HepG2 (cell line): ENCODE results near the gene HDAC4. TPM values are rescaled to one million over a fixed set of nuclear protein-coding genes. Genes with fewer than 3 reads are reported as not detected.

Experiments used
- ATAC-seq: fragments of 200-7000 bp; cut with Tn5 transposase; 3 replicates; pipeline ENCODE4 v1.9.1; 2020; ENCODE audit warnings: mild to moderate bottlenecking, moderate library complexity
- BruUV-seq: library from RNA; stranded (reverse); fragments of 400-500 nt; replicated peaks from 2 replicates; lab custom pipeline; 2021; lab: Mats Ljungman, UMichigan
- CTCF ChIA-PET: fragments of 300-600 bp; formaldehyde crosslinking; extraction: SDS; loops from one replicate; lab custom pipeline; 2021; ENCODE audit warnings: low total read pairs, inconsistent platforms, low intra/inter-chr PET ratio; lab: Yijun Ruan, JAX
- POLR2A ChIA-PET: fragments of 350-600 bp; sonication (Branson Sonifier 250); formaldehyde crosslinking; loops from one replicate; lab custom pipeline; 2020; ENCODE audit warnings: antibody characterized with exemption, inconsistent platforms; lab: Yijun Ruan, JAX
- DNase-seq: peaks from one replicate; pipeline ENCODE4 v3.0.0-alpha.2; 2015; ENCODE audit warnings: low spot score
- FAIRE-seq: peaks from 3 replicates; lab custom pipeline; 2011; peaks lifted over from hg19 to GRCh38; lab: Jason Lieb, UNC
- H2AFZ ChIP-seq: one replicate; pipeline ENCODE4 v1.6.1; 2011; ENCODE audit warnings: low read length, inconsistent platforms
- H3K27ac ChIP-seq: fragments of 300-600 bp; 3 replicates; pipeline ENCODE4 v1.8.0; 2011; ENCODE audit warnings: mixed run types, mild to moderate bottlenecking, mixed read lengths, low read length, inconsistent platforms; ENCODE audit not compliant: insufficient read depth; ENCODE audit errors: extremely low read length
- H3K27me3 ChIP-seq, 2 experiments: fragments of 200-600 bp in 1 of 2; 2 replicates in 1 of 2; 3 replicates in 1 of 2; pipeline versions ENCODE4 v1.6.0 to v1.8.0; 2011; ENCODE audit warnings: low read length in 2 of 2, mild to moderate bottlenecking in 2 of 2, moderate library complexity in 2 of 2, inconsistent platforms in 1 of 2; ENCODE audit not compliant: insufficient read depth in 2 of 2, control insufficient read depth in 1 of 2
- H3K36me3 ChIP-seq, 2 experiments: fragments of 200-600 bp in 1 of 2; replicated peaks in 1 of 2; 2 replicates in 1 of 2; 3 replicates in 1 of 2; pipeline versions ENCODE4 v1.5.1 to v1.8.0; 2011; ENCODE audit warnings: low read length in 2 of 2, inconsistent platforms in 1 of 2; ENCODE audit not compliant: insufficient read depth in 2 of 2, control insufficient read depth in 1 of 2
- H3K4me1 ChIP-seq: 2 replicates; pipeline ENCODE4 v1.5.1; 2012; ENCODE audit warnings: low read length, inconsistent platforms; ENCODE audit not compliant: insufficient read depth
- H3K4me2 ChIP-seq: 2 replicates; pipeline ENCODE4 v1.6.0; 2011; ENCODE audit warnings: low read depth, low read length, inconsistent platforms
- H3K4me3 ChIP-seq, 3 experiments: fragments of 200-600 bp in 1 of 3; sonication (generic), shearing (Covaris generic) in 1 of 3; replicated peaks in 1 of 3; 2 replicates each; pipeline ENCODE4 v1.5.1; 2011 to 2016; ENCODE audit warnings: low read length in 3 of 3, inconsistent platforms in 2 of 3, low read depth in 2 of 3, mild to moderate bottlenecking in 2 of 3, control low read depth in 1 of 3, mixed read lengths in 1 of 3; ENCODE audit not compliant: insufficient read depth in 1 of 3
- H3K79me2 ChIP-seq: one replicate; pipeline ENCODE4 v1.6.1; 2011; ENCODE audit warnings: low read length, inconsistent platforms; ENCODE audit not compliant: insufficient read depth
- H3K9ac ChIP-seq: 2 replicates; pipeline ENCODE4 v1.6.0; 2011; ENCODE audit warnings: mild to moderate bottlenecking, low read depth, low read length, inconsistent platforms; ENCODE audit not compliant: insufficient read depth
- H3K9me3 ChIP-seq: 2 replicates; pipeline ENCODE4 v1.5.1; 2012; ENCODE audit warnings: mild to moderate bottlenecking, low read length
- H4K20me1 ChIP-seq: 2 replicates; pipeline ENCODE4 v1.6.0; 2011; ENCODE audit warnings: inconsistent platforms, mild to moderate bottlenecking, low read length, moderate library complexity; ENCODE audit not compliant: insufficient read depth
- CHD4 ChIP-seq: fragments of 200-600 bp; sonication (generic); IDR thresholded peaks from 2 replicates; pipeline ENCODE4 v1.7.0; 2017; ENCODE audit warnings: mild to moderate bottlenecking, low read length, borderline replicate concordance
- FOXM1 ChIP-seq: sonication (generic); formaldehyde crosslinking; IDR thresholded peaks from 2 replicates; pipeline ENCODE4 v1.5.0; 2020; ENCODE audit warnings: missing genetic modification reagents
- GTF3A ChIP-seq: sonication (generic); formaldehyde crosslinking; conservative IDR thresholded peaks from 2 replicates; pipeline ENCODE4 v1.4.0; 2020; ENCODE audit warnings: mild to moderate bottlenecking, missing genetic modification reagents
- MXI1 ChIP-seq: IDR thresholded peaks from 3 replicates; pipeline ENCODE4 v1.6.1; 2012; ENCODE audit warnings: low read depth, low read length, inconsistent platforms, borderline replicate concordance
- POLR2AphosphoS2 ChIP-seq: IDR thresholded peaks from 2 replicates; pipeline ENCODE4 v1.6.1; 2011; ENCODE audit warnings: low read depth, low read length, improper control_type of control experiment
- SRY ChIP-seq: sonication (generic); formaldehyde crosslinking; IDR thresholded peaks from 2 replicates; pipeline ENCODE4 v1.8.0; 2022; ENCODE audit warnings: mild to moderate bottlenecking, missing genetic modification reagents
- THYN1 ChIP-seq: sonication (generic); formaldehyde crosslinking; IDR thresholded peaks from 2 replicates; pipeline ENCODE4 v1.8.1; 2023; ENCODE audit warnings: low read depth, mild to moderate bottlenecking, moderate library complexity, missing genetic modification reagents, borderline replicate concordance
- TOE1 ChIP-seq: sonication (generic); formaldehyde crosslinking; IDR thresholded peaks from 2 replicates; pipeline ENCODE4 v1.4.0; 2020; ENCODE audit warnings: mild to moderate bottlenecking, missing genetic modification reagents
- ZBTB25 ChIP-seq: IDR thresholded peaks from 2 replicates; pipeline ENCODE4 v1.6.1; 2018; ENCODE audit warnings: missing genetic modification reagents
- ZBTB46 ChIP-seq: sonication (generic); formaldehyde crosslinking; IDR thresholded peaks from 2 replicates; pipeline ENCODE4 v1.4.0; 2020; ENCODE audit warnings: mild to moderate bottlenecking, missing genetic modification reagents, borderline replicate concordance
- ZNF296 ChIP-seq: sonication (generic); formaldehyde crosslinking; conservative IDR thresholded peaks from 2 replicates; pipeline ENCODE4 v1.5.0; 2020; ENCODE audit warnings: mild to moderate bottlenecking, missing genetic modification reagents
- ZNF451 ChIP-seq: sonication (generic); formaldehyde crosslinking; IDR thresholded peaks from 2 replicates; pipeline ENCODE4 v1.5.0; 2020; ENCODE audit warnings: mild to moderate bottlenecking, missing genetic modification reagents
- ZNF503 ChIP-seq: sonication (generic); formaldehyde crosslinking; IDR thresholded peaks from 2 replicates; pipeline ENCODE4 v1.4.0; 2020; ENCODE audit warnings: missing genetic modification reagents
- ZNF580 ChIP-seq: IDR thresholded peaks from 2 replicates; pipeline ENCODE4 v1.6.1; 2016; ENCODE audit warnings: low read depth, borderline replicate concordance
- ZNF615 ChIP-seq: sonication (generic); formaldehyde crosslinking; IDR thresholded peaks from 2 replicates; pipeline ENCODE4 v1.5.0; 2020; ENCODE audit warnings: mild to moderate bottlenecking, missing genetic modification reagents, borderline replicate concordance
- WGBS: methylation state at CpG from one replicate; pipeline ENCODE4 v1.1.6; 2017; ENCODE audit warnings: low lambda C conversion rate; 5-methylcytosine and 5-hydroxymethylcytosine counted together
- in situ Hi-C: cut with HindIII; loops from 2 replicates; pipeline ENCODE4 v1.10.0; 2017; ENCODE audit warnings: low pct_unique_long_range_greater_than_20kb; ENCODE audit not compliant: extremely low pct_ligation_motif_present
- intact Hi-C: fragments of 100-400 bp; cut with micrococcal nuclease; formaldehyde crosslinking; loops from one replicate; pipeline ENCODE4 v1.10.0; 2022; ENCODE audit not compliant: unreplicated experiment
- polyA plus RNA-seq, 8 experiments: library from polyadenylated mRNA; depleted of rRNA in 3 of 8; stranded (reverse) in 7 of 8; unstranded in 1 of 8; fragments of >200 nt; fragmentation: Illumina TruSeq in 4 of 8; extraction: Trizol in 4 of 8; gene quantifications; 2 replicates each; pipeline versions ENCODE4 v1.2.1 to v1.2.3, GENCODE V29; 2011 to 2016; ENCODE audit warnings: low read depth in 4 of 8, missing spikeins in 1 of 8, mixed read lengths in 1 of 8; ENCODE audit not compliant: insufficient read depth in 1 of 8
- total RNA-seq, 5 experiments: library from RNA; depleted of rRNA; stranded (reverse); fragments of >200 nt; fragmentation: Illumina TruSeq; extraction: Trizol; gene quantifications; 2 replicates each; pipeline ENCODE4 v1.2.3, GENCODE V29; 2016; ENCODE audit warnings: low read depth in 1 of 5

HDAC4 gene
- total and polyA plus RNA-seq, 2 of the 13 experiments (the other 11 are each of a cell fraction or from before 2014, with no cell fraction given), result 10.1 to 11.5 TPM

GRCh38 chr2:239269916-239270315 lies 130.9 kb downstream of the HDAC4 start:
- H3K27ac ChIP-seq, result no peak overlapping the region

More at GRCh38 chr2:239269916-239270315, 130.9 kb downstream of the HDAC4 start:
- H2AFZ ChIP-seq, result no peak overlapping the region
- H3K4me1 ChIP-seq, result peaks cover 57% of the 10 kb centered on the region
- H3K4me3 ChIP-seq, result no peak overlapping the region
- intact Hi-C loops, result no loop called here
- CTCF ChIA-PET, result no interaction called here
- ATAC-seq (no peak), DNase-seq (no peak), FAIRE-seq (no peak)
- 98% methylated on average over 9 of the region's 10 CpGs for WGBS
- H3K9me3 ChIP-seq, result no peaks in the 10 kb centered on the region
- no peak overlapping the region for H3K4me2 ChIP-seq
- H3K79me2 ChIP-seq, result peaks cover 46% of the 10 kb centered on the region
- no peaks in the 10 kb centered on the region; a peak in 1 of 5 replicates for H3K36me3 ChIP-seq
- POLR2A ChIA-PET, result interaction anchor here (2.1 kb wide), 1 partner anchor 8 kb away, joined by 5 read pairs; no protein-coding TSS in a partner anchor
- no peak overlapping the region for H3K9ac ChIP-seq
- no peaks in the 10 kb centered on the region for H3K27me3 ChIP-seq
- peaks cover 59% of the 10 kb centered on the region for H4K20me1 ChIP-seq
- in situ Hi-C loops, result no loop called here
- BruUV-seq, result no TSS peak
- TF ChIP-seq ZBTB46 (no peak), MXI1 (no peak), ZNF451 (CRISPR knock-in tag) (no peak), GTF3A (CRISPR knock-in tag) (no peak), ZNF615 (no peak), THYN1 (CRISPR knock-in tag) (no peak), FOXM1 (no peak), ZBTB25 (CRISPR knock-in tag) (no peak), ZNF580 (no peak), ZNF296 (CRISPR knock-in tag) (no peak), SRY (no peak), POLR2AphosphoS2 (no peak), CHD4 (no peak), TOE1 (CRISPR knock-in tag) (no peak), ZNF503 (no peak)
